ENCODE measurements around the gene GANC.

- no peak for TF ChIP-seq CTCF (conservative IDR thresholded peaks at IDR 0.05; ENCODE audit: low read length)
- no peak for TF ChIP-seq EZH2phosphoT487 (IDR thresholded peaks at IDR 0.05; ENCODE audit: borderline replicate concordance)
Measured at GRCh38 chr15:42384597-42384996, 111.6 kb downstream of the GANC start.
